Parathyroid adenoma (tissue), 2 donors: Measurements from ENCODE around the gene GPX6.

Experiments
- H2AFZ ChIP-seq: fragments of 300-600 bp; sonication (generic); one replicate; pipeline ENCODE4 v1.7.0; 2017; ENCODE audit warnings: antibody characterized with exemption, mild to moderate bottlenecking
- H3K27ac ChIP-seq: fragments of 300-600 bp; sonication (generic); one replicate; pipeline ENCODE4 v1.7.0; 2017
- H3K27me3 ChIP-seq: fragments of 300-600 bp; sonication (generic); one replicate; pipeline ENCODE4 v1.7.0; 2017; ENCODE audit warnings: low read length; ENCODE audit not compliant: control insufficient read depth, insufficient read depth
- H3K36me3 ChIP-seq: fragments of 300-600 bp; sonication (generic); one replicate; pipeline ENCODE4 v1.7.0; 2017; ENCODE audit warnings: low read length; ENCODE audit not compliant: control insufficient read depth, insufficient read depth
- H3K4me1 ChIP-seq: fragments of 300-600 bp; sonication (generic); one replicate; pipeline ENCODE4 v1.7.0; 2017; ENCODE audit warnings: control low read depth
- H3K4me2 ChIP-seq: fragments of 300-600 bp; sonication (generic); one replicate; pipeline ENCODE4 v1.7.0; 2017; ENCODE audit warnings: low read length
- H3K4me3 ChIP-seq: fragments of 300-600 bp; sonication (generic); one replicate; pipeline ENCODE4 v1.7.0; 2017; ENCODE audit warnings: low read depth, low read length
- H3K79me2 ChIP-seq: fragments of 300-600 bp; sonication (generic); one replicate; pipeline ENCODE4 v1.7.0; 2017; ENCODE audit warnings: control low read depth
- H3K9ac ChIP-seq: fragments of 300-600 bp; sonication (generic); one replicate; pipeline ENCODE4 v1.7.0; 2017; ENCODE audit warnings: mild to moderate bottlenecking
- H3K9me3 ChIP-seq: fragments of 300-600 bp; sonication (generic); one replicate; pipeline ENCODE4 v1.7.0; 2017; ENCODE audit warnings: low read length; ENCODE audit not compliant: control insufficient read depth
- TF ChIP-seq, protein P1 (sequence below): fragments of 300-600 bp; sonication (generic); IDR thresholded peaks from one replicate; pipeline ENCODE4 v1.7.0; 2017; ENCODE audit warnings: antibody characterized with exemption, mild to moderate bottlenecking
- donor health status: primary hyperparathyroidism.

The GPX6 gene, protein sequence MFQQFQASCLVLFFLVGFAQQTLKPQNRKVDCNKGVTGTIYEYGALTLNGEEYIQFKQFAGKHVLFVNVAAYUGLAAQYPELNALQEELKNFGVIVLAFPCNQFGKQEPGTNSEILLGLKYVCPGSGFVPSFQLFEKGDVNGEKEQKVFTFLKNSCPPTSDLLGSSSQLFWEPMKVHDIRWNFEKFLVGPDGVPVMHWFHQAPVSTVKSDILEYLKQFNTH

DNA sequence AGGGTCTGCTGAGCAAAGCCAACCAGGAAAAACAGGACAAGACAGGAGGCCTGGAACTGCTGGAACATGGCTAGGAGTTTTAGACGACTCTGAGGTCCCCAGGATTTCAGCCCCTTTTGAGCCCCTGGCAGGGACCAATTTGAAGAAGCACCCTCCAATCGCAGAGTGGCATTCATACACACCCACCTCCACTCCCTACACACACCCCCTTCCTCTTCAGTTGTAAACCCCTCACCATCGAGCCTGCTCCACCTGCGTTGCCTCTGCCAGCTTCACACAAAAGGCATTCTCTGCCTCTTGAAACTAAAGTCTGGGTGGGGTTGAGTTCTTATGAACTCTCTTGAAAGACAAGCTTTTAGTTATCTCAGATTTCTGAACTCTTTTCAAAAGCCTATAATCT, at the start of gene GPX6:
GPX6 (minus strand) TSS at position 118 of the 400 bp plus-strand sequence; CDS start at position 68, 50 bp downstream.
- Histone ChIP-seq H3K4me2 (no peak within 1 kb of the TSS), H3K27me3 (no peaks in the 10 kb centered on the region), H3K9me3 (no peaks in the 10 kb centered on the region), H3K79me2 (no peaks in the 10 kb centered on the region), H2AFZ (no peak within 1 kb of the TSS), H3K36me3 (no peaks in the 10 kb centered on the region), H3K27ac (no peak within 1 kb of the TSS), H3K4me1 (no peaks in the 10 kb centered on the region), H3K9ac (no peak within 1 kb of the TSS), H3K4me3 (no peak within 1 kb of the TSS)
- TF ChIP-seq, protein P1, sequence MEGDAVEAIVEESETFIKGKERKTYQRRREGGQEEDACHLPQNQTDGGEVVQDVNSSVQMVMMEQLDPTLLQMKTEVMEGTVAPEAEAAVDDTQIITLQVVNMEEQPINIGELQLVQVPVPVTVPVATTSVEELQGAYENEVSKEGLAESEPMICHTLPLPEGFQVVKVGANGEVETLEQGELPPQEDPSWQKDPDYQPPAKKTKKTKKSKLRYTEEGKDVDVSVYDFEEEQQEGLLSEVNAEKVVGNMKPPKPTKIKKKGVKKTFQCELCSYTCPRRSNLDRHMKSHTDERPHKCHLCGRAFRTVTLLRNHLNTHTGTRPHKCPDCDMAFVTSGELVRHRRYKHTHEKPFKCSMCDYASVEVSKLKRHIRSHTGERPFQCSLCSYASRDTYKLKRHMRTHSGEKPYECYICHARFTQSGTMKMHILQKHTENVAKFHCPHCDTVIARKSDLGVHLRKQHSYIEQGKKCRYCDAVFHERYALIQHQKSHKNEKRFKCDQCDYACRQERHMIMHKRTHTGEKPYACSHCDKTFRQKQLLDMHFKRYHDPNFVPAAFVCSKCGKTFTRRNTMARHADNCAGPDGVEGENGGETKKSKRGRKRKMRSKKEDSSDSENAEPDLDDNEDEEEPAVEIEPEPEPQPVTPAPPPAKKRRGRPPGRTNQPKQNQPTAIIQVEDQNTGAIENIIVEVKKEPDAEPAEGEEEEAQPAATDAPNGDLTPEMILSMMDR: no peak

DNA sequence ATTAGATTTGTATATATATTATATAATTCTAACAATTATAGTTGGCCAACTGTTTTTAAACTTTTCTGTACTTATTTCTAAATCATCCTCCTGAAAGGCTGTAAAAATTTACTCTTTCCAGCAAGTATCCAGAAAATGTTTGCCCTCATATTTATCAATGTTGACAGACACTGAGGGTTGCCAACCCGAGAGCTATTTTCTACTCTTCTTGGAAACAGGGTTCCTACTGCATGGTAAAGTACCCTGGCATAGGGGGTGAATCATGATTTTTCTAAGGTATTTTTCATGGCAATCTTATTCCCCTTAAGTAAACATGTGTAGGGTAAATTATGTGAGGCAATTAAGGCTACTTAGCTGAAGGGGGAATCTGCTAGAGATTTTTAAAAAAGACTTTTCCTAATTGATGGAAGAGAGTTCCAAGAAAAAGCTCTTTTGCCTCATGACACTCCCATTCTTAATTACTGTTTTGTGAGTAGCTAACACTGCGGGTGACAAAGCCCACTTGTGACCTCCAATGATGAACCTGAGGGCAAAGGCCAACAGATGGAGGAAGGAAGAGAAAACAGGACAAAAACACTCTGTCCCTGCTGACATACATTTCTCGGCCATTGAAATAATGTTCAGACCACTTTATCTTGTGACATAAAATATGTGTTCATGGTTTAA, 48.0 kb upstream of the GPX6 start:
- Histone ChIP-seq H3K27ac (no peak overlapping the region), H3K9me3 (no peaks in the 10 kb centered on the region), H3K27me3 (no peaks in the 10 kb centered on the region), H3K9ac (no peak overlapping the region), H3K36me3 (no peaks in the 10 kb centered on the region), H3K4me3 (no peak overlapping the region), H3K4me2 (no peak overlapping the region), H3K4me1 (no peaks in the 10 kb centered on the region), H3K79me2 (no peaks in the 10 kb centered on the region), H2AFZ (no peak overlapping the region)
- TF ChIP-seq, protein P1: no peak

DNA sequence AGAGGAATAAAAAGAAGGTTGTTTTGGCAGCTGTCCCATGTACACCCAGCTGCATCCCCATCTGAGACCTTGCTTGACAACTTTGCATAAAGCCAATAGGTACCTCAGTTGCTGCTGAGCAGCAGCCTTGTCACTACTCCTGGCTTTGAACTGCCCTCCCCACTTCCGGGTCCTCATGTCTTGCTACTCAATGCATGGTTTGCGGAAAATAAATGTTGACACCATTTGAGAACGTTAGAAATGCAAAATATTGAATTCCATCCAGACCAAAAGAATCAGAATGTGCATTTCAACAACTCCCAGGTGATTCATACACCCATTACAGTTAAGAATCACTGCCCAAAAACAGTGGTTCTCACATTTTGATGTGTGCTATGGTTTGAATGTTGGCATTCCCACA, 43.0 kb upstream of the GPX6 start:
- H3K4me2 ChIP-seq: no peak overlapping the region
- H3K36me3 ChIP-seq: no peaks in the 10 kb centered on the region
- H3K4me3 ChIP-seq: no peak overlapping the region
- H3K79me2 ChIP-seq: no peaks in the 10 kb centered on the region
- no peak overlapping the region for H3K27ac ChIP-seq
- no peaks in the 10 kb centered on the region for H3K27me3 ChIP-seq
- no peaks in the 10 kb centered on the region for H3K4me1 ChIP-seq
- no peaks in the 10 kb centered on the region for H3K9me3 ChIP-seq
- TF ChIP-seq, protein P1: no peak
- no peak overlapping the region for H2AFZ ChIP-seq
- no peak overlapping the region for H3K9ac ChIP-seq

DNA sequence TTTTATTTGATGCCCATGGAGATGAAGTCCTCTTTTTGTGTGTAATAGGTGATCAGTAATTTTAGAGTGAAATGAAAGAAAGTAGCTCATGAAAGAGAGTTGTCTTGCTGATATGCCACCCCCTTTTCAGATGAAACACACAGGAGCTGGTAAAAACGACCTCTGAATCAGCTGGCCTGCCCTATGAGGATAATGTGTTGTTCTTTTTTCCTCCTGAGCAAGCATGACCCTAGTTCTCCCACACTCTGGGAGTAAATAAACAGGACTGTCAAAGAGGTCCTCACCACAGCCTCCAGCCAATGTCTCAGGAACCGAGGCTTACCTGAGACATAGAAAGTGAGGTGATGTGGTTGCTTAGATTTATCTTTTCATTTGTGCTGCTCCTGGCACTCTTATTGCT, 39.5 kb upstream of the GPX6 start:
- no peaks in the 10 kb centered on the region for H3K9me3 ChIP-seq
- no peaks in the 10 kb centered on the region for H3K36me3 ChIP-seq
- no peaks in the 10 kb centered on the region for H3K27me3 ChIP-seq
- TF ChIP-seq, protein P1: no peak
- H3K4me2 ChIP-seq: no peak overlapping the region
- no peaks in the 10 kb centered on the region for H3K4me1 ChIP-seq
- H2AFZ ChIP-seq: no peak overlapping the region
- no peak overlapping the region for H3K9ac ChIP-seq
- H3K27ac ChIP-seq: no peak overlapping the region
- H3K4me3 ChIP-seq: no peak overlapping the region
- no peaks in the 10 kb centered on the region for H3K79me2 ChIP-seq
